PC-3 (cell line): ENCODE data around the gene NLE1.

Experiments
- CTCF ChIP-seq: fragments of 300-600 bp; sonication (generic); conservative IDR thresholded peaks from 2 replicates; pipeline ENCODE4 v1.5.1; 2017; ENCODE audit warnings: antibody characterized with exemption, low read depth, mild to moderate bottlenecking, low read length
- EZH2 ChIP-seq: fragments of 300-600 bp; sonication (generic); IDR thresholded peaks from one replicate; pipeline ENCODE4 v1.6.1; 2017; ENCODE audit warnings: antibody characterized with exemption, mild to moderate bottlenecking, low read length; ENCODE audit not compliant: unreplicated experiment
- EZH2phosphoT487 ChIP-seq: fragments of 300-600 bp; sonication (generic); IDR thresholded peaks from 2 replicates; pipeline ENCODE4 v1.6.1; 2018; ENCODE audit warnings: mild to moderate bottlenecking, antibody characterized with exemption, low read length, borderline replicate concordance

DNA sequence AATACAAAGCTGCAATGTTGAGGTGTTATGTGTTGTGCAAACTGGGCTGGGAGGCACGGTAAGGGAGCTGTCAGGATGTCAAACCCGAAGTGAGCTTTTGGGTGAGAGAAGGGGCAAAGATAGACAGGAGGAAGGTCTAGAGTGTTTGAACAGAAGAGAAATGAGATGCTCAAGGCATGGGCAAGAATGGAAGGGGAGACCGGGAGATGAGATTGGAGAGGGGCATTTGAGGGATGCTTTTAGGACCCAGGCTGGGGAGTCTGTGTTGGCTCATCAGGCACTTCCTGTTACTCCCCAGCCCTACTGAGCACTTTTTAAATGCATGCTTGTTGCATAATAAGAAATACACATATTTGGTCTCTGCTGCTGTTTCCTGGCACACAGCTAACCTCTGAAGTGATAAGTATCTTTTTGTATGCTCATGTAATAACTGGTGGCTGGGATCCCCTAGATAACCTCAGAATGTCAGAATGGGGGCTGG, 19.2 kb upstream of the NLE1 start:
- TF ChIP-seq CTCF = no peak
- TF ChIP-seq EZH2phosphoT487 = no peak
- TF ChIP-seq EZH2 = no peak
